Adrenal gland (tissue), 12 donors: ENCODE results near the gene PXN. TPM values are rescaled to one million over a fixed set of nuclear protein-coding genes. Genes with fewer than 3 reads are reported as not detected.
"Not testable (repeated sequence)": the region's sequence is repeated elsewhere in the genome, so short reads cannot be mapped to it uniquely, and the experiment has no call there.

Experiments used
- DNase-seq, 7 donors: peaks; one replicate each; pipeline ENCODE4 v3.0.0-alpha.2; 2019 to 2020
- H3K27ac ChIP-seq, 5 donors: fragments of 200-600 bp; sonication (generic) in 4 of 5; 1 replicate in 3 of 5; 2 replicates in 2 of 5; pipeline versions ENCODE4 v1.5.1 to v1.8.0; 2016 to 2020; ENCODE audit warnings: mild to moderate bottlenecking in 1 of 5
- H3K27me3 ChIP-seq: fragments of 200-600 bp; 2 replicates; pipeline ENCODE4 v1.8.0; 2021
- H3K36me3 ChIP-seq, 2 donors: fragments of 200-600 bp; replicated peaks in 1 of 2; 1 replicate in 1 of 2; 2 replicates in 1 of 2; pipeline versions ENCODE4 v1.5.1 to v1.8.0; 2018 to 2022
- H3K4me1 ChIP-seq, 2 donors: fragments of 200-600 bp; replicated peaks in 1 of 2; 1 replicate in 1 of 2; 2 replicates in 1 of 2; pipeline versions ENCODE4 v1.5.1 to v1.8.0; 2018 to 2021
- H3K4me3 ChIP-seq, 4 donors: fragments of 200-600 bp; sonication (generic) in 3 of 4; one replicate each; pipeline ENCODE4 v1.5.1; 2016 to 2018
- H3K9me3 ChIP-seq, 3 donors: fragments of 200-600 bp; sonication (generic) in 1 of 3; replicated peaks in 1 of 3; 1 replicate in 2 of 3; 2 replicates in 1 of 3; pipeline versions ENCODE4 v1.5.1 to v1.8.0; 2016 to 2021
- POLR2A ChIP-seq, 2 donors: fragments of 450-650 bp; IDR thresholded peaks; one replicate each; pipeline ENCODE4 v1.6.1; 2017; ENCODE audit warnings: antibody characterized with exemption in 2 of 2, mild to moderate bottlenecking in 2 of 2, moderate library complexity in 1 of 2
- WGBS, 4 donors: extraction: QIAGEN DNeasy Blood & Tissue Kit in 2 of 4; methylation state at CpG; one replicate each; pipeline versions ENCODE4 v1.1.5 to v1.1.7; 2013 to 2017; 5-methylcytosine and 5-hydroxymethylcytosine counted together
- intact Hi-C, 2 donors: fragments of 100-400 bp; cut with DNase I; formaldehyde crosslinking; loops; one replicate each; pipeline versions ENCODE4 v1.14.1 to v1.15.0; 2022 to 2023
- polyA plus RNA-seq, 3 donors: library from polyadenylated mRNA; stranded (reverse); fragments of 200-250 nt in 2 of 3; fragments of 350-450 nt in 1 of 3; fragmentation: Illumina TruSeq in 1 of 3; extraction: RNeasy Lipid Tissue Mini Kit (QIAGEN cat#74804) in 1 of 3; gene quantifications; one replicate each; pipeline ENCODE4 v1.2.3, GENCODE V29; 2013 to 2014
- total RNA-seq, 9 donors: library from RNA; depleted of rRNA in 4 of 9; stranded (reverse); fragments of >200 nt in 4 of 9; fragments of 120-200 nt in 1 of 9; fragmentation: NEBNext Ultra II Directional in 1 of 9; extraction: Animal tissue kit (Norgen Biotek cat#: 25700) in 1 of 9; gene quantifications; one replicate each; pipeline versions ENCODE4 v1.1.0 to v1.2.4, GENCODE V29; 2013 to 2023
- TF ChIP-seq, protein P1 (sequence below), 6 experiments: fragments of 450-650 bp in 4 of 6; fragments of 200-600 bp in 2 of 6; sonication (generic) in 1 of 6; IDR thresholded peaks; 1 replicate in 5 of 6; 2 replicates in 1 of 6; pipeline versions ENCODE4 v1.5.1 to v1.8.0; 2016 to 2021; ENCODE audit warnings: antibody characterized with exemption in 6 of 6, mild to moderate bottlenecking in 2 of 6, moderate library complexity in 1 of 6
- donor health status: healthy with polysubstance abuse.
- donor health status: Bipolar disorder and iron deficiency.
- donor health status: DM: yes; HTN: yes; CAD: no.
- donor health status: DM: no; HTN: no; CAD: no.
- donor health status: DM: no; HTN: no; CAD: no.
- donor health status: DM: yes; HTN: yes; CAD: no.

Gene PXN
- total and polyA plus RNA-seq, 12 donors: 12.5 to 156 (median 92.4) TPM

GRCh38 chr12:120257041-120257821, 8.3 kb downstream of the PXN start:
- Histone ChIP-seq H3K27ac (peak overlapping the region; percentile 35 to 91 (median 74)), H3K27me3 (no peaks in the 10 kb centered on the region), H3K4me3 (no peak overlapping the region), H3K36me3 (peaks cover 0 to 7% of the 10 kb centered on the region in 2 donors), H3K9me3 (no peaks in the 10 kb centered on the region), H3K4me1 (peaks cover 38 to 83% of the 10 kb centered on the region in 2 donors)
- intact Hi-C loops: no loop called here
- DNase-seq: peak; percentile 69 to 92 (median 80)
- TF ChIP-seq POLR2A (IDR thresholded peaks at IDR 0.05): peak in 1 of 2 donors; percentile 62
- TF ChIP-seq, protein P1, sequence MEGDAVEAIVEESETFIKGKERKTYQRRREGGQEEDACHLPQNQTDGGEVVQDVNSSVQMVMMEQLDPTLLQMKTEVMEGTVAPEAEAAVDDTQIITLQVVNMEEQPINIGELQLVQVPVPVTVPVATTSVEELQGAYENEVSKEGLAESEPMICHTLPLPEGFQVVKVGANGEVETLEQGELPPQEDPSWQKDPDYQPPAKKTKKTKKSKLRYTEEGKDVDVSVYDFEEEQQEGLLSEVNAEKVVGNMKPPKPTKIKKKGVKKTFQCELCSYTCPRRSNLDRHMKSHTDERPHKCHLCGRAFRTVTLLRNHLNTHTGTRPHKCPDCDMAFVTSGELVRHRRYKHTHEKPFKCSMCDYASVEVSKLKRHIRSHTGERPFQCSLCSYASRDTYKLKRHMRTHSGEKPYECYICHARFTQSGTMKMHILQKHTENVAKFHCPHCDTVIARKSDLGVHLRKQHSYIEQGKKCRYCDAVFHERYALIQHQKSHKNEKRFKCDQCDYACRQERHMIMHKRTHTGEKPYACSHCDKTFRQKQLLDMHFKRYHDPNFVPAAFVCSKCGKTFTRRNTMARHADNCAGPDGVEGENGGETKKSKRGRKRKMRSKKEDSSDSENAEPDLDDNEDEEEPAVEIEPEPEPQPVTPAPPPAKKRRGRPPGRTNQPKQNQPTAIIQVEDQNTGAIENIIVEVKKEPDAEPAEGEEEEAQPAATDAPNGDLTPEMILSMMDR (IDR thresholded peaks at IDR 0.05): peak in 3 of 6 experiments; percentile 11 to 34 (median 17)
- 23 to 56% (median 35%) methylated on average over 7 to 9 of the region's 9 CpGs for WGBS, 4 donors

- no peaks in the 10 kb centered on the region for H3K9me3 ChIP-seq
- intact Hi-C loops: no loop called here
- H3K27ac ChIP-seq: peak overlapping the region in 3 of 5 donors; percentile 5 to 91 (median 61)
- TF ChIP-seq, protein P1 (IDR thresholded peaks at IDR 0.05): peak in 1 of 6 experiments; percentile 17
- TF ChIP-seq POLR2A (IDR thresholded peaks at IDR 0.05): no peak
- H3K4me1 ChIP-seq: peaks cover 39 to 89% of the 10 kb centered on the region in 2 donors
- no peaks in the 10 kb centered on the region for H3K27me3 ChIP-seq
- no peak for DNase-seq
- 66 to 84% (median 81%) methylated on average over 7 of the region's 7 CpGs for WGBS, 4 donors
- H3K4me3 ChIP-seq: no peak overlapping the region
- peaks cover 0 to 7% of the 10 kb centered on the region in 2 donors for H3K36me3 ChIP-seq
Measured at GRCh38 chr12:120254809-120255208, 10.7 kb downstream of the PXN start.

DNA sequence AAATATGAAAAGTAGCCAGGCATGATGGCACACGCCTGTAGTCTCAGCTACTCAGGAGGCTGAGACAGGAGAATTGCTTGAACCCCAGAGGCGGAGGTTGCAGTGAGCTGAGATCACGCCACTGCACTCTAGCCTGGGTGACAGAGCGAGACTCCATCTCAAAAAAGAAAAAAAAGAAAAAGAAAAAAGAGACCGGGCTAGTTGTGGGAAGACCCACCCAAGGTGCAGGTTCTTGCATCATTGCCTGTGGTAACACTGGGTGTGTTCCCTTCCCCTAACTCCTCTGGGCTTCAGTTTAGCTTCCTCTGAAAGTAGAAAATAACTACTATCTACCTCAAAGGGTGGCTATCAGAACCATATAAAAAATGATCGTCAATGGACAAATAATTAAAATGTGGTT, 12.2 kb downstream of the PXN start:
- H3K36me3 ChIP-seq, intact Hi-C loops, H3K27ac ChIP-seq, DNase-seq, H3K9me3 ChIP-seq, H3K4me3 ChIP-seq, H3K27me3 ChIP-seq: not testable (repeated sequence)
- WGBS, 4 donors: 63 to 83% (median 73%) methylated on average over 6 of the region's 6 CpGs
- peaks cover 37 to 88% of the 10 kb centered on the region in 2 donors for H3K4me1 ChIP-seq

- WGBS, 4 donors: 82 to 87% (median 84%) methylated on average over 12 of the region's 12 CpGs
- Histone ChIP-seq H3K4me3 (no peak overlapping the region), H3K4me1 (peaks cover 34 to 87% of the 10 kb centered on the region in 2 donors), H3K9me3 (no peaks in the 10 kb centered on the region), H3K27ac (peak overlapping the region in 2 of 5 donors; percentile 18 to 84), H3K36me3 (peaks cover 0 to 7% of the 10 kb centered on the region in 2 donors), H3K27me3 (no peaks in the 10 kb centered on the region)
- TF ChIP-seq POLR2A (IDR thresholded peaks at IDR 0.05): no peak
- TF ChIP-seq, protein P1 (IDR thresholded peaks at IDR 0.05): no peak
- intact Hi-C loops: no loop called here
- DNase-seq: peak in 1 of 7 donors; percentile 28
Measured at GRCh38 chr12:120252071-120252906, 13.2 kb downstream of the PXN start.

DNA sequence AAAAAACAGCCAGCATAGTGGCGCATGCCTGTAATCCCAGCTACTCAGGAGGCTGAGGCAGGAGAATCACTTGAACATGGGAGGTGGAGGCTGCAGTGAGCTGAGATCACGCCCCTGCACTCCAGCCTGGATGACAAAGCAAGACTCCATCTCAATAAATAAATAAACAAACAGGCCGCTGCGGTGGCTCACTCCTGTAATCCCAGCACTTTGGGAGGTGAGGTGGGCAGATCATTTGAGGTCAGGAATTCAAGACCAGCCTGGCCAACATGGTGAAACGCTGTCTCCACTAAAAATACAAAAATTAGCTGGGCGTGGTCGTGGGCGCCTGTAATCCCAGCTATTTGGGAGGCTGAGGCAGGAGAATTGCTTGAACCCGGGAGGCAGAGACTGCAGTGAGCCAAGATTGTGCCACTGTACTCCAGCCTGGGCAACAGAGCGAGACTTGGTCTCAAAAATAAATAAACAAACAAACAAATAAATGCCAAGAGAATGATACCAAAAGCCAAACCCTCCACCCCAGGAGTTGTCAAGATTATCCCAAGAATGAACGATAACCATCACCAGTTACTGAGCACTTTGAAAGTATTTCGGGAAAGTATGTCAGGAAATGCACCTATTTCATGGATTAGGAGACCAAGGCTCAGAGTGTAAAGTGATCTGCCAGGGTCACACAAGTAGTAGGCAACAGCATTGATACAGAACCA, 14.0 kb downstream of the PXN start:
- peaks cover 36 to 87% of the 10 kb centered on the region in 2 donors for H3K4me1 ChIP-seq
- H3K27me3 ChIP-seq, DNase-seq, H3K36me3 ChIP-seq, H3K9me3 ChIP-seq, intact Hi-C loops, H3K4me3 ChIP-seq: not testable (repeated sequence)
- peak overlapping the region in 2 of 5 donors; percentile 79 to 84 for H3K27ac ChIP-seq
- 88 to 95% (median 91%) methylated on average over 12 of the region's 12 CpGs for WGBS, 4 donors
